ENCODE measurements around the gene GJB1. TPM values are rescaled to one million over a fixed set of nuclear protein-coding genes. Genes with fewer than 3 reads are reported as not detected.

Gene GJB1
- total and polyA plus RNA-seq, 9 of the 15 experiments (the other 6 are each of a cell fraction or from before 2014, with no cell fraction given): 0.11 TPM; not detected in 8

DNA sequence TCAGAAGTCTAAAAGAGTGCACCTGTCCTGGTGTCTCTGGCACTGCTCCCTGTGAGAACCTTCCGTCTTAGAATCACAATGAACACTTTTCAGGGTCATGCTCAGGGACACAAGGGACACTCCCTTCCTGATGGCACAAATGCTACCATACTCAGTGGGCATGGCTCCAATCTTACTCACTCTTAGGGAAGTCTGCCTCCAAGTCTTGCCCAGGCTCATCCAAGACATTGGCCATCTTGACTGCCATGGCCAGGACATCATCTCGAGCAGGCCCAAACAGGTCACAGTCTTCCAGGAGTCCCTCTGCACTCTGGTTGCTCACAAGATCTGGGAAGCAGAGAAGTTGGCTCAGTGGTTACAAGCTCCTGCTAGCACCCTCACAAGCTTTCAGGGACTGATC is 22.1 kb downstream of the GJB1 start:
- DNase-seq (ENCODE audit: extremely low read depth in 1 of 4, low spot score in 3 of 4): no peak
- ChIA-PET POLR2A (interaction anchor here (0.6 kb wide), 1 partner anchor 42 kb away, joined by 3 read pairs; no protein-coding TSS in a partner anchor), CTCF (ENCODE audit: low intra/inter-chr PET ratio) (no interaction called here)
- no peak overlapping the region for H3K4me2 ChIP-seq (ENCODE audit: insufficient read depth, low read length)
- H3K4me1 ChIP-seq (replicated peaks in 1 of 2; ENCODE audit: control insufficient read depth in 2 of 2, insufficient read depth in 2 of 2, low read length in 2 of 2): peaks cover 0 to 7% of the 10 kb centered on the region in 2 experiments; a peak in 2 of 5 replicates
- no peaks in the 10 kb centered on the region for H3K27me3 ChIP-seq (ENCODE audit: control insufficient read depth in 2 of 2, insufficient read depth in 2 of 2, low read length in 2 of 2)
- H4K20me1 ChIP-seq (replicated peaks; ENCODE audit: control insufficient read depth, insufficient read depth, low read length): no peaks in the 10 kb centered on the region
- BruUV-seq (replicated peaks): no TSS peak
- peaks cover 96% of the 10 kb centered on the region; the same call in 2 of the 3 replicates for H3K36me3 ChIP-seq (ENCODE audit: control insufficient read depth, insufficient read depth, low read length)
- FAIRE-seq: no peak
- no peak overlapping the region for H3K9ac ChIP-seq (ENCODE audit: insufficient read depth in 1 of 2, low read depth in 2 of 2, low read length in 2 of 2)
- no peak overlapping the region for H2AFZ ChIP-seq (ENCODE audit: low read depth, low read length)
- ATAC-seq: no peak
- no peak overlapping the region for H3K4me3 ChIP-seq
- no peaks in the 10 kb centered on the region for H3K79me2 ChIP-seq (ENCODE audit: control insufficient read depth, insufficient read depth, low read length)
- intact Hi-C loops (cut with micrococcal nuclease) (no loop called here), in situ Hi-C loops (cut with MboI) (no loop called here)
- WGBS (ENCODE audit: insufficient coverage, low coverage, missing lambda C conversion rate): 65% methylated on average over 2 of the region's 2 CpGs
- no peaks in the 10 kb centered on the region for H3K9me3 ChIP-seq (replicated peaks; ENCODE audit: control insufficient read depth, insufficient read depth, low read depth, low read length)
- H3K9me1 ChIP-seq (ENCODE audit: control insufficient read depth, insufficient read depth, low read length): peaks cover 2% of the 10 kb centered on the region
- TF ChIP-seq ZNF696 (CRISPR knock-in tag; conservative IDR thresholded peaks at IDR 0.05) (no peak), ZBED1 (IDR thresholded peaks at IDR 0.05) (no peak), SNRNP70 (optimal IDR thresholded peaks at IDR 0.05; ENCODE audit: low read depth, low read length) (no peak), NR4A1 (CRISPR knock-in tag; IDR thresholded peaks at IDR 0.05) (no peak), NR4A1 (tag; IDR thresholded peaks at IDR 0.05) (no peak), HIVEP1 (CRISPR knock-in tag; IDR thresholded peaks at IDR 0.05) (no peak), HNRNPLL (IDR thresholded peaks at IDR 0.05; ENCODE audit: low read depth, low read length, poor library complexity, severe bottlenecking) (no peak), DNMT1 (IDR thresholded peaks at IDR 0.05) (no peak)
- TF ChIP-seq, protein P1, sequence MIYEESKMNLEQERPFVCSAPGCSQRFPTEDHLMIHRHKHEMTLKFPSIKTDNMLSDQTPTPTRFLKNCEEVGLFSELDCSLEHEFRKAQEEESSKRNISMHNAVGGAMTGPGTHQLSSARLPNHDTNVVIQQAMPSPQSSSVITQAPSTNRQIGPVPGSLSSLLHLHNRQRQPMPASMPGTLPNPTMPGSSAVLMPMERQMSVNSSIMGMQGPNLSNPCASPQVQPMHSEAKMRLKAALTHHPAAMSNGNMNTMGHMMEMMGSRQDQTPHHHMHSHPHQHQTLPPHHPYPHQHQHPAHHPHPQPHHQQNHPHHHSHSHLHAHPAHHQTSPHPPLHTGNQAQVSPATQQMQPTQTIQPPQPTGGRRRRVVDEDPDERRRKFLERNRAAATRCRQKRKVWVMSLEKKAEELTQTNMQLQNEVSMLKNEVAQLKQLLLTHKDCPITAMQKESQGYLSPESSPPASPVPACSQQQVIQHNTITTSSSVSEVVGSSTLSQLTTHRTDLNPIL (CRISPR knock-in tag; IDR thresholded peaks at IDR 0.05): no peak
- TF ChIP-seq, protein P2, sequence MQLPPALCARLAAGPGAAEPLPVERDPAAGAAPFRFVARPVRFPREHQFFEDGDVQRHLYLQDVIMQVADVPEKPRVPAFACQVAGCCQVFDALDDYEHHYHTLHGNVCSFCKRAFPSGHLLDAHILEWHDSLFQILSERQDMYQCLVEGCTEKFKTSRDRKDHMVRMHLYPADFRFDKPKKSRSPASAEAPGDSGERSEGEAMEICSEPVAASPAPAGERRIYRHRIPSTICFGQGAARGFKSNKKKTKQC (CRISPR knock-in tag; IDR thresholded peaks at IDR 0.05): no peak
- TF ChIP-seq, protein P3, sequence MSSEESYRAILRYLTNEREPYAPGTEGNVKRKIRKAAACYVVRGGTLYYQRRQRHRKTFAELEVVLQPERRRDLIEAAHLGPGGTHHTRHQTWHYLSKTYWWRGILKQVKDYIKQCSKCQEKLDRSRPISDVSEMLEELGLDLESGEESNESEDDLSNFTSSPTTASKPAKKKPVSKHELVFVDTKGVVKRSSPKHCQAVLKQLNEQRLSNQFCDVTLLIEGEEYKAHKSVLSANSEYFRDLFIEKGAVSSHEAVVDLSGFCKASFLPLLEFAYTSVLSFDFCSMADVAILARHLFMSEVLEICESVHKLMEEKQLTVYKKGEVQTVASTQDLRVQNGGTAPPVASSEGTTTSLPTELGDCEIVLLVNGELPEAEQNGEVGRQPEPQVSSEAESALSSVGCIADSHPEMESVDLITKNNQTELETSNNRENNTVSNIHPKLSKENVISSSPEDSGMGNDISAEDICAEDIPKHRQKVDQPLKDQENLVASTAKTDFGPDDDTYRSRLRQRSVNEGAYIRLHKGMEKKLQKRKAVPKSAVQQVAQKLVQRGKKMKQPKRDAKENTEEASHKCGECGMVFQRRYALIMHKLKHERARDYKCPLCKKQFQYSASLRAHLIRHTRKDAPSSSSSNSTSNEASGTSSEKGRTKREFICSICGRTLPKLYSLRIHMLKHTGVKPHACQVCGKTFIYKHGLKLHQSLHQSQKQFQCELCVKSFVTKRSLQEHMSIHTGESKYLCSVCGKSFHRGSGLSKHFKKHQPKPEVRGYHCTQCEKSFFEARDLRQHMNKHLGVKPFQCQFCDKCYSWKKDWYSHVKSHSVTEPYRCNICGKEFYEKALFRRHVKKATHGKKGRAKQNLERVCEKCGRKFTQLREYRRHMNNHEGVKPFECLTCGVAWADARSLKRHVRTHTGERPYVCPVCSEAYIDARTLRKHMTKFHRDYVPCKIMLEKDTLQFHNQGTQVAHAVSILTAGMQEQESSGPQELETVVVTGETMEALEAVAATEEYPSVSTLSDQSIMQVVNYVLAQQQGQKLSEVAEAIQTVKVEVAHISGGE (CRISPR knock-in tag; IDR thresholded peaks at IDR 0.05): no peak
- H3K27ac ChIP-seq (ENCODE audit: extremely low read depth, low read depth, low read length): no peak overlapping the region

Measured in K562 (cell line).